Activated CD8-positive, alpha-beta memory T cell treated with anti-CD3 and anti-CD28 coated beads for 24 hours (primary cell): ENCODE data around the gene ATAD3C.
"Not testable (repeated sequence)": the region's sequence is repeated elsewhere in the genome, so short reads cannot be mapped to it uniquely, and the experiment has no call there.

Source experiments
- DNase-seq: peaks from one replicate; pipeline ENCODE4 v3.0.0-alpha.2; 2020

ATAD3C gene

GRCh38 chr1:1479547-1480487 lies 30.3 kb downstream of the ATAD3C start:
- no peak for DNase-seq

- DNase-seq = not testable (repeated sequence)
Observed at GRCh38 chr1:1480488-1480867, 31.0 kb downstream of the ATAD3C start.

- DNase-seq = not testable (repeated sequence)
Observed at GRCh38 chr1:1481811-1482210, 32.3 kb downstream of the ATAD3C start.

- no peak for DNase-seq
Observed at GRCh38 chr1:1482856-1483255, 33.4 kb downstream of the ATAD3C start.

- no peak for DNase-seq
Observed at GRCh38 chr1:1483714-1484113, 34.2 kb downstream of the ATAD3C start.

- DNase-seq = not testable (repeated sequence)
Observed at GRCh38 chr1:1484976-1485750, 35.7 kb downstream of the ATAD3C start.

- not testable (repeated sequence) for DNase-seq
Observed at GRCh38 chr1:1485755-1486317, 36.3 kb downstream of the ATAD3C start.

- no peak for DNase-seq
Observed at GRCh38 chr1:1487701-1488100, 38.2 kb downstream of the ATAD3C start.

- no peak for DNase-seq
Observed at GRCh38 chr1:1489231-1489630, 39.7 kb downstream of the ATAD3C start.

- no peak for DNase-seq
Observed at GRCh38 chr1:1489861-1490260, 40.4 kb downstream of the ATAD3C start.

- no peak for DNase-seq
Observed at GRCh38 chr1:1490633-1491230, 41.2 kb downstream of the ATAD3C start.

GRCh38 chr1:1491601-1492000 lies 42.1 kb downstream of the ATAD3C start:
- no peak for DNase-seq

GRCh38 chr1:1494311-1494710 lies 44.8 kb downstream of the ATAD3C start:
- not testable (repeated sequence) for DNase-seq

GRCh38 chr1:1495461-1495975 lies 46.0 kb downstream of the ATAD3C start:
- DNase-seq = not testable (repeated sequence)

- DNase-seq = peak; percentile 81
Observed at GRCh38 chr1:1504777-1505365, 55.4 kb downstream of the ATAD3C start.

- DNase-seq = not testable (repeated sequence)
Observed at GRCh38 chr1:1505366-1505798, 55.9 kb downstream of the ATAD3C start.

- DNase-seq = not testable (repeated sequence)
Observed at GRCh38 chr1:1505801-1506200, 56.3 kb downstream of the ATAD3C start.

- no peak for DNase-seq
Observed at GRCh38 chr1:1507305-1507704, 57.8 kb downstream of the ATAD3C start.

GRCh38 chr1:1508775-1509464 lies 59.4 kb downstream of the ATAD3C start:
- not testable (repeated sequence) for DNase-seq

GRCh38 chr1:1509465-1509850 lies 60.0 kb downstream of the ATAD3C start:
- not testable (repeated sequence) for DNase-seq

GRCh38 chr1:1510912-1511532 lies 61.5 kb downstream of the ATAD3C start:
- DNase-seq = no peak
